ENCODE measurements around the gene FOXN1.

DNA sequence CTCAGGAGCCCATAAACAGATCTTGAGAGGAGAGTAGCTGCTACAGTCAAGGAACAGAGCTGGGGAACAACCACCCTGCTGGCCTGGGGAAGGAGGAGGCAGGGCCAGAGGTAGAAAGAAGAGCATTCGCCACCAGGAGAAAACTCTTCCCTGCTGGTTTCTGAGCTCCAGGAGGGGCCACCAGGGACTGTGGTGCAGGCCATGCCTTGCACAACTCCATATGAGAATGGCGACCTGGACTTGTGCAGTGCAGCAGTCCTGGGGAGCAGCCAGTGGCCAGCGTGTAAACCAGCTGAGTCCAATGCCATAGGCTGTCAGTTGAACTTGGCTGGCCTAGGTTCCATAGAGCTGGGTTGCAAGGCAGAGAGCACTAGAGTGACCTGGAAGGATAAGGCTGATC is 21.1 kb upstream of the FOXN1 start:
- TF ChIP-seq EZH2 (IDR thresholded peaks at IDR 0.05) (no peak), POLR2AphosphoS5 (IDR thresholded peaks at IDR 0.05; ENCODE audit: borderline replicate concordance, low read depth, low read length) (no peak)

Measured in SK-N-MC (cell line).